ENCODE measurements around the gene MRPL34.

- TF ChIP-seq CTCF (IDR thresholded peaks at IDR 0.05; ENCODE audit: low read length) = no peak
- TF ChIP-seq EZH2 (optimal IDR thresholded peaks at IDR 0.05; ENCODE audit: low read depth, low read length) = no peak
Measured at GRCh38 chr19:17319473-17320238, 14.0 kb downstream of the MRPL34 start.

Data from MM.1S (cell line).